Activated CD4-positive, alpha-beta T cell treated with anti-CD3 and anti-CD28 coated beads, Interleukin-2, amount 50 U/mL, for 1 hour (primary cell): ENCODE results near the gene LRBA.
"Not testable (repeated sequence)": the region's sequence is repeated elsewhere in the genome, so short reads cannot be mapped to it uniquely, and the experiment has no call there.

ENCODE experiments used
- DNase-seq: peaks from one replicate; pipeline ENCODE4 v3.0.0-alpha.2; 2020

LRBA gene

GRCh38 chr4:151021637-151022334 lies 6.7 kb upstream of the LRBA start:
- no peak for DNase-seq

- DNase-seq: peak; percentile 76
Measured at GRCh38 chr4:151015459-151016347, 619 bp upstream of the LRBA start.

GRCh38 chr4:151013944-151014343 lies 1.1 kb downstream of the LRBA start:
- no peak for DNase-seq

GRCh38 chr4:151013491-151013890 lies 1.6 kb downstream of the LRBA start:
- no peak for DNase-seq

- DNase-seq: no peak
Measured at GRCh38 chr4:151012820-151013219, 2.3 kb downstream of the LRBA start.

GRCh38 chr4:151012376-151012775 lies 2.7 kb downstream of the LRBA start:
- no peak for DNase-seq

GRCh38 chr4:151004222-151004621 lies 10.9 kb downstream of the LRBA start:
- DNase-seq: no peak

- no peak for DNase-seq
Measured at GRCh38 chr4:151000747-151001429, 14.2 kb downstream of the LRBA start.

GRCh38 chr4:150999086-150999485 lies 16.0 kb downstream of the LRBA start:
- no peak for DNase-seq

- no peak for DNase-seq
Measured at GRCh38 chr4:150997141-150997540, 17.9 kb downstream of the LRBA start.

GRCh38 chr4:150994721-150995120 lies 20.4 kb downstream of the LRBA start:
- no peak for DNase-seq

GRCh38 chr4:150993577-150993976 lies 21.5 kb downstream of the LRBA start:
- DNase-seq: not testable (repeated sequence)

GRCh38 chr4:150990993-150991392 lies 24.1 kb downstream of the LRBA start:
- no peak for DNase-seq

GRCh38 chr4:150990250-150990649 lies 24.8 kb downstream of the LRBA start:
- no peak for DNase-seq

GRCh38 chr4:150988238-150988637 lies 26.8 kb downstream of the LRBA start:
- no peak for DNase-seq

- DNase-seq: no peak
Measured at GRCh38 chr4:150987204-150987603, 27.9 kb downstream of the LRBA start.

- DNase-seq: no peak
Measured at GRCh38 chr4:150986085-150986484, 29.0 kb downstream of the LRBA start.

GRCh38 chr4:150983851-150984250 lies 31.2 kb downstream of the LRBA start:
- DNase-seq: no peak

- DNase-seq: no peak
Measured at GRCh38 chr4:150982557-150983233, 32.4 kb downstream of the LRBA start.

GRCh38 chr4:150978738-150979575 lies 36.1 kb downstream of the LRBA start:
- DNase-seq: no peak

GRCh38 chr4:150976478-150977118 lies 38.5 kb downstream of the LRBA start:
- DNase-seq: no peak

- no peak for DNase-seq
Measured at GRCh38 chr4:150974750-150975149, 40.3 kb downstream of the LRBA start.
